GM12865 (cell line): ENCODE results near the gene SHISA9.

Experiments used
- DNase-seq: peaks from one replicate; pipeline ENCODE4 v3.0.0; 2010; ENCODE audit warnings: low read depth
- H3K4me3 ChIP-seq: 2 replicates; pipeline ENCODE4 v1.5.1; 2011; ENCODE audit warnings: mild to moderate bottlenecking, low read depth, low read length, control low read depth
- TF ChIP-seq, protein P1 (sequence below): IDR thresholded peaks from 2 replicates; pipeline ENCODE4 v1.5.1; 2011; ENCODE audit warnings: low read length, control low read depth, low read depth, inconsistent platforms; ENCODE audit not compliant: insufficient read depth; ENCODE audit errors: missing control alignments

SHISA9 gene

DNA sequence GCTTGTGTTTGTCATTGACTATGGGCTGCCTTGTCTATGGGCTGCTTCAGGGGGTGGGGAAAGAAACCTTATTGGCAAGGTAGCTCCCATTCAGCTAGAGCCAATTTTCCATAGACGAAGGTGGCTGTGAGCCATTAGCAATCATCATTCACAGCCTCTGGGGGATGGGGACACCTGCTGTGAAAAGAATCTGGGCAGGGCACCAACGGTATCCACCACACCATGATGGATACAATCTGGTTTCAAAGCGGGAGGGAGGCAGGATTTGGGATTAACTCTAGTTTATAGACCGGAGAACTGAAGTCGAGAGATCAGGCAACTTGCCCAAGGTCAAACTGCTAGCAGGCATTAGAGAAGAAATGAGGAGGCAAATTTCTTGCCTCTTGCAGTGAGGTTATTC, 182.3 kb downstream of the SHISA9 start:
- TF ChIP-seq, protein P1, sequence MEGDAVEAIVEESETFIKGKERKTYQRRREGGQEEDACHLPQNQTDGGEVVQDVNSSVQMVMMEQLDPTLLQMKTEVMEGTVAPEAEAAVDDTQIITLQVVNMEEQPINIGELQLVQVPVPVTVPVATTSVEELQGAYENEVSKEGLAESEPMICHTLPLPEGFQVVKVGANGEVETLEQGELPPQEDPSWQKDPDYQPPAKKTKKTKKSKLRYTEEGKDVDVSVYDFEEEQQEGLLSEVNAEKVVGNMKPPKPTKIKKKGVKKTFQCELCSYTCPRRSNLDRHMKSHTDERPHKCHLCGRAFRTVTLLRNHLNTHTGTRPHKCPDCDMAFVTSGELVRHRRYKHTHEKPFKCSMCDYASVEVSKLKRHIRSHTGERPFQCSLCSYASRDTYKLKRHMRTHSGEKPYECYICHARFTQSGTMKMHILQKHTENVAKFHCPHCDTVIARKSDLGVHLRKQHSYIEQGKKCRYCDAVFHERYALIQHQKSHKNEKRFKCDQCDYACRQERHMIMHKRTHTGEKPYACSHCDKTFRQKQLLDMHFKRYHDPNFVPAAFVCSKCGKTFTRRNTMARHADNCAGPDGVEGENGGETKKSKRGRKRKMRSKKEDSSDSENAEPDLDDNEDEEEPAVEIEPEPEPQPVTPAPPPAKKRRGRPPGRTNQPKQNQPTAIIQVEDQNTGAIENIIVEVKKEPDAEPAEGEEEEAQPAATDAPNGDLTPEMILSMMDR = no peak
- no peak overlapping the region for H3K4me3 ChIP-seq
- no peak for DNase-seq

DNA sequence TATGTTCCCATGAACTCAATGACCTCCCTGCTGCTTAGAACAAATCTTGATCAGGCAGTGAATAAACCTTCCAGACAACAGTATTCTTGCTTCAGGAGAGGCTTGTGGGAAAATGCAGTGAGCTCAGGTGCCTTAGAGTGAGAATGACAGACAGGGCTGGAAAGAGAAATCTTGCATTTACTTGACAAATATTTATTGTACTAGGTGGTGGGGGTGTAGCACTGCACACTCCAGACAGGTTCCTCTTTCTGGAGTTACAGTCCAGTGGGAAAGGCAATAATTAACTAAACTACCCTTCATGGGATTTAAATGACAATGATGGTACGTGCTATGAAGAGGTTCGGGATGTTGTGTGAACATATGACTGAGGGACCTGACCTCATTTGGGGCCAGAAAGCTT, 182.9 kb downstream of the SHISA9 start:
- no peak for DNase-seq
- TF ChIP-seq, protein P1 = no peak
- no peak overlapping the region for H3K4me3 ChIP-seq

DNA sequence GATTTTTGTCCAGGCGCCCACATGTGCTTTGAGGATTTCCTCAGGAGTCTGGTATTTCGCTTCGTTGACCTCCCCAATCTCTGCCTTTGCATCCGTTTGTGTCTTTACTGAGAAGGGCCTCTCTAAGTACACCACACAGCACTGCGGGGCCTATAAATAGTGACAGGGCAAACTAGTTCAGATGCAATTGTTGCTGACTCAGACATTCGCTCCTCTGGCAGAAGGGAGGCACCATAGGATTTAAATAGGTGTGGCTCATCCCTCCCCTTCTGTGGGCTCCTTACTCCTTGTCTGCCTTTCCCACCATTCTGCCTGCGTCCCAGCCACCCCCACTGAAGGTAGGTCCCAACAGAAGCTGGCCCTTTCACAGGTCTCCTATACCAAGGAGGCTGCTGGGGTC, 192.3 kb downstream of the SHISA9 start:
- H3K4me3 ChIP-seq = no peak overlapping the region
- TF ChIP-seq, protein P1 = no peak
- no peak for DNase-seq

DNA sequence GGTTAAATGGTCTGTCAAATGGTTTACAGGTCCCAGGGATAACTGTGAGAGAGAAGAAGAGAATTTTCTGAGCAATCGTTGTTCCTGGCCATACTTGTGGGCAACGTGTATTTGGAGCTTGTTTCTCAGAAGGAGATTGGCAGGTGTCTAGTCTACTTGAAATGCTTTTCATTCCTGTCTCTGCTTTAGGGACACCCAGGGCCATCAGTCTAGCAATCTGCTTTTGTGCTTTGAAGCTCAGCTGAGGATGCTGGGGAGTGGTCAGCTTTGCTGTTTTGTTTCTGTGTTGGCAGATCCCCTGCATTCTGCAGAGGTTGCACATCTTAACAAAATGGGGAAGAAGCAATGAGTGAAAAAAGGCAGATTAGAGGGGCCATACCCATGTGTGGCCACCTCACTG, 193.7 kb downstream of the SHISA9 start:
- TF ChIP-seq, protein P1 = no peak
- DNase-seq = no peak
- no peak overlapping the region for H3K4me3 ChIP-seq

DNA sequence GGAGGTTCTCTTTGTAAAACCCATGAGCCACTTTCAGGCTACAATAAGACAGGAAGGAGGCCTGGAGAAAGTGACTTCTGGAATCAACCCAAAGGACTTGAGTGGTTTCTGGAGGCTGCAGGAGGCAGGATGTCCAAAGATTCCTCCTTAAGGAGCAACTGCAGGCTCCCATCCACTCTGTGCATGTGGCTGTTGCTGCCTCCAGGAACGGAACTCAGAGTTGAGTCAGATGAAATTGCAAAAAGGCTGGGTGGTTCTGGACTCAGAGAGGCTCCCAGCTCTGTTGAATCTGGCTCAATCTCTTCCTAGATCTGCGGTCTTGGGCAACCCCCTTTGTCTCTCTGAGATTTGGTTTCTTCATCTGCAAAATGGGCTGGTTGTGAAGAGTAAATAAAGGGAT, 197.1 kb downstream of the SHISA9 start:
- H3K4me3 ChIP-seq = no peak overlapping the region
- no peak for DNase-seq
- TF ChIP-seq, protein P1 = no peak

DNA sequence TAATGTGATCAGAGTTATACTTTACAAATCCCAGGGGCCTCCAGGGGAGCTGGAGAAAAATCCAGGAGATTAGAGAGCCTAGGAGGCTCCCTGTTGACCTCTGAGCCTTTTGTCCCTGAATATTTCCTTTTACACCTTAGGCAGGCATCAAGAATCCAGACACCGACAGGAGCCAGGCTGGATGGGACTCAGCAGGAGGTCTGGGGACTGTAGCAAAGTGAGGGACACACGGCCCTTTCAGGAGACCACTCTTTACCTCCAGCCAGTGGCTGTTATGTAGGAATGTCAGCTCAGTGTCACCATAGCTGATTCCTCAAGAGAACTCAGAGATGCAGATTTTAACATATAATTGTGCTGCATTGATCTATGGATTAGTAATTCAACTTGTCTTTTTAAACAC, 198.4 kb downstream of the SHISA9 start:
- H3K4me3 ChIP-seq = no peak overlapping the region
- no peak for DNase-seq
- TF ChIP-seq, protein P1 = no peak

DNA sequence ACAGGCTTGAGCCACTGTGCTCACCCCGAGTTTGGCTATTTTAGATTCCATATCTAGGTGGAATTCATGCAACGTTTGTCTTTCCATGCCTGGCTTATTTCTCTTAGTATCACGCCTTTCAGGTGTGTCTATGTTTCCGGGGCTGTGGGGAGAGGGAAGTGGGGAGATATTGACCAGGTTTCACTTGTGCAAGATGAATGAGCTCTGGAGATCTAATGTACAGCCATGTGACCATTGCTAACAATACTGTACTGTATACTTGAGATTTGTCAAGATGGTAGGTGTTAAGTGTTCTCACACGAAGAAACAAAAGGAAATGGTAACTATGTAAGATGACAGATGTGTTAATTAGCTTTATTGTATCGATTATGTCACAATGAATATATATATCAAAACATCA, 199.6 kb downstream of the SHISA9 start:
- DNase-seq = no peak
- H3K4me3 ChIP-seq = no peak overlapping the region
- TF ChIP-seq, protein P1 = no peak
